Prostate gland (tissue), 2 donors: ENCODE data around the gene ASB6.

Experiments used
- POLR2A ChIP-seq: fragments of 450-650 bp; IDR thresholded peaks from one replicate; pipeline ENCODE4 v1.6.1; 2016; ENCODE audit warnings: antibody characterized with exemption, mild to moderate bottlenecking
- TF ChIP-seq, protein P1 (sequence below), 4 experiments: fragments of 200-600 bp in 2 of 4; fragments of 450-650 bp in 2 of 4; sonication (generic) in 2 of 4; IDR thresholded peaks; 1 replicate in 3 of 4; 2 replicates in 1 of 4; pipeline ENCODE4 v1.5.1; 2016 to 2019; ENCODE audit warnings: antibody characterized with exemption in 4 of 4, mild to moderate bottlenecking in 2 of 4, moderate library complexity in 2 of 4

DNA sequence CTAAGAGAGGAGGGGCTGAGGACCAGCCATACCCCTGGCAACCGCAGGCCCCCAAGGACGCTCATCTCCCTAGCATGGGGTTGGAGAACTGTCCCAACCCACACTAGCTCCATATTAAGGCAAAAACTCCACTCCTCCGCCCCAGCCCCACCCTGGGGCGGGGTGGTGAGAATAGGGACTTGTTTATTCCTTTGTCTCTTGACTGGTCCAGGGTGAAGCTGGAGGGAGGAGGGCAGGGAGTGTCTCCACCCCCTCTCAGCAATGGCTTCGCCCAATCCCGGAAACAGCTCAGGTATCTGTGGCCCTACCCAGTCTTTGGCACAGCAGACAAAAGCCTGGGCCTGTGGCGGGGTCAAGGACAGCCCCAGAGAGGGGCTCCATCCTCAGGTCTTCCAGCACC, 40.4 kb upstream of the ASB6 start:
- TF ChIP-seq POLR2A: no peak
- TF ChIP-seq, protein P1, sequence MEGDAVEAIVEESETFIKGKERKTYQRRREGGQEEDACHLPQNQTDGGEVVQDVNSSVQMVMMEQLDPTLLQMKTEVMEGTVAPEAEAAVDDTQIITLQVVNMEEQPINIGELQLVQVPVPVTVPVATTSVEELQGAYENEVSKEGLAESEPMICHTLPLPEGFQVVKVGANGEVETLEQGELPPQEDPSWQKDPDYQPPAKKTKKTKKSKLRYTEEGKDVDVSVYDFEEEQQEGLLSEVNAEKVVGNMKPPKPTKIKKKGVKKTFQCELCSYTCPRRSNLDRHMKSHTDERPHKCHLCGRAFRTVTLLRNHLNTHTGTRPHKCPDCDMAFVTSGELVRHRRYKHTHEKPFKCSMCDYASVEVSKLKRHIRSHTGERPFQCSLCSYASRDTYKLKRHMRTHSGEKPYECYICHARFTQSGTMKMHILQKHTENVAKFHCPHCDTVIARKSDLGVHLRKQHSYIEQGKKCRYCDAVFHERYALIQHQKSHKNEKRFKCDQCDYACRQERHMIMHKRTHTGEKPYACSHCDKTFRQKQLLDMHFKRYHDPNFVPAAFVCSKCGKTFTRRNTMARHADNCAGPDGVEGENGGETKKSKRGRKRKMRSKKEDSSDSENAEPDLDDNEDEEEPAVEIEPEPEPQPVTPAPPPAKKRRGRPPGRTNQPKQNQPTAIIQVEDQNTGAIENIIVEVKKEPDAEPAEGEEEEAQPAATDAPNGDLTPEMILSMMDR (IDR thresholded peaks at IDR 0.05): no peak
